Kidney (tissue), 14 donors: ENCODE measurements around the gene GPR55. TPM values are rescaled to one million over a fixed set of nuclear protein-coding genes. Genes with fewer than 3 reads are reported as not detected.

ENCODE experiments used
- DNase-seq, 5 donors: peaks; one replicate each; pipeline ENCODE4 v3.0.0-alpha.2; 2013 to 2020
- FAIRE-seq: peaks from 2 replicates; lab custom pipeline; 2012; peaks lifted over from hg19 to GRCh38; lab: Jason Lieb, UNC
- H3K27ac ChIP-seq, 2 donors: one replicate each; pipeline ENCODE4 v1.7.0; 2013; ENCODE audit warnings: low read depth in 2 of 2, low read length in 2 of 2, inconsistent platforms in 1 of 2
- H3K27me3 ChIP-seq: one replicate; pipeline ENCODE4 v1.7.1; 2013; ENCODE audit warnings: low read length, inconsistent platforms; ENCODE audit not compliant: control insufficient read depth, insufficient read depth
- H3K36me3 ChIP-seq, 3 donors: one replicate each; pipeline versions ENCODE4 v1.7.0 to v1.7.1; 2013; ENCODE audit warnings: low read length in 3 of 3, control low read depth in 1 of 3, inconsistent platforms in 1 of 3; ENCODE audit not compliant: insufficient read depth in 3 of 3, control insufficient read depth in 2 of 3
- H3K4me1 ChIP-seq, 3 donors: one replicate each; pipeline versions ENCODE4 v1.7.0 to v1.7.1; 2013; ENCODE audit warnings: low read length in 3 of 3, inconsistent platforms in 1 of 3, low read depth in 1 of 3; ENCODE audit not compliant: control insufficient read depth in 2 of 3, insufficient read depth in 2 of 3
- H3K4me3 ChIP-seq, 3 donors: one replicate each; pipeline versions ENCODE4 v1.7.0 to v1.8.1; 2013; ENCODE audit warnings: low read length in 3 of 3, control low read depth in 1 of 3, inconsistent platforms in 1 of 3
- H3K9ac ChIP-seq, 3 donors: one replicate each; pipeline versions ENCODE4 v1.7.0 to v1.7.1; 2013; ENCODE audit warnings: low read length in 3 of 3, control low read depth in 1 of 3, inconsistent platforms in 1 of 3
- H3K9me3 ChIP-seq, 3 donors: one replicate each; pipeline versions ENCODE4 v1.7.0 to v1.7.1; 2013; ENCODE audit warnings: low read length in 3 of 3, control low read depth in 1 of 3, inconsistent platforms in 1 of 3; ENCODE audit not compliant: control insufficient read depth in 2 of 3, insufficient read depth in 1 of 3
- CTCF ChIP-seq: IDR thresholded peaks from 3 replicates; pipeline ENCODE4 v1.5.1; 2012; ENCODE audit warnings: mild to moderate bottlenecking, moderate library complexity, borderline replicate concordance; ENCODE audit not compliant: insufficient read depth; ENCODE audit errors: extremely low read depth
- intact Hi-C: fragments of 100-400 bp; cut with DNase I; formaldehyde crosslinking; loops from one replicate; pipeline ENCODE4 v1.11.1; 2022
- polyA plus RNA-seq: library from polyadenylated mRNA; stranded (reverse); fragments of 350-450 nt; fragmentation: Illumina TruSeq; extraction: RNeasy Lipid Tissue Mini Kit (QIAGEN cat#74804); gene quantifications from one replicate; pipeline ENCODE4 v1.2.3, GENCODE V29; 2014; ENCODE audit warnings: low read depth, low replicate concordance; ENCODE audit not compliant: insufficient read depth
- total RNA-seq: library from RNA; stranded (reverse); fragmentation: NEBNext Ultra II Directional; extraction: Animal tissue kit (Norgen Biotek cat#: 25700); gene quantifications from one replicate; pipeline ENCODE4 v1.2.1, GENCODE V29; 2021
- donor health status: control.
- donor health status: control.
- donor health status: control.
- donor health status: control.
- donor health status: control.
- donor health status: DM: yes; HTN: yes; CAD: no.
- donor health status: Normal renal cell carcinoma (clear cell type).

The GPR55 gene
- total and polyA plus RNA-seq, 2 donors from 2014 or later: 0.69 TPM; not detected in 1

GRCh38 chr2:230915319-230915718 is 9.7 kb downstream of the GPR55 start:
- H3K27me3 ChIP-seq: no peaks in the 10 kb centered on the region
- no peak overlapping the region for H3K9ac ChIP-seq
- no peak overlapping the region for H3K4me3 ChIP-seq
- peak in 1 of 5 donors; percentile 24 for DNase-seq
- no peaks in the 10 kb centered on the region for H3K36me3 ChIP-seq
- no peak for TF ChIP-seq CTCF
- intact Hi-C loops: no loop called here
- no peak for FAIRE-seq
- H3K27ac ChIP-seq: no peak overlapping the region
- no peaks in the 10 kb centered on the region for H3K4me1 ChIP-seq
- no peaks in the 10 kb centered on the region for H3K9me3 ChIP-seq

- no peak overlapping the region for H3K27ac ChIP-seq
- no peak for FAIRE-seq
- TF ChIP-seq CTCF: no peak
- H3K9me3 ChIP-seq: no peaks in the 10 kb centered on the region
- DNase-seq: peak in 1 of 5 donors; percentile 26
- no peaks in the 10 kb centered on the region for H3K4me1 ChIP-seq
- no peaks in the 10 kb centered on the region for H3K27me3 ChIP-seq
- H3K4me3 ChIP-seq: no peak overlapping the region
- H3K9ac ChIP-seq: no peak overlapping the region
- no peaks in the 10 kb centered on the region for H3K36me3 ChIP-seq
- intact Hi-C loops: no loop called here
Observed at GRCh38 chr2:230914886-230915285, 10.2 kb downstream of the GPR55 start.

- Histone ChIP-seq H3K9me3 (no peaks in the 10 kb centered on the region), H3K36me3 (no peaks in the 10 kb centered on the region), H3K4me3 (no peak overlapping the region), H3K9ac (no peak overlapping the region), H3K27me3 (no peaks in the 10 kb centered on the region), H3K27ac (no peak overlapping the region), H3K4me1 (peaks cover 0 to under 1% (median 0%) of the 10 kb centered on the region in 3 donors)
- TF ChIP-seq CTCF: peak; percentile 25
- intact Hi-C loops: no loop called here
- peak in 4 of 5 donors; percentile 48 to 80 (median 58) for DNase-seq
- no peak for FAIRE-seq
Observed at GRCh38 chr2:230913406-230914143, 11.5 kb downstream of the GPR55 start.

- no peak for TF ChIP-seq CTCF
- H3K27ac ChIP-seq: no peak overlapping the region
- no peak overlapping the region for H3K9ac ChIP-seq
- FAIRE-seq (no peak), DNase-seq (no peak)
- peaks cover 0 to 3% (median 0%) of the 10 kb centered on the region in 3 donors for H3K4me1 ChIP-seq
- H3K4me3 ChIP-seq: no peak overlapping the region
- no peaks in the 10 kb centered on the region for H3K36me3 ChIP-seq
- intact Hi-C loops: no loop called here
- H3K27me3 ChIP-seq: no peaks in the 10 kb centered on the region
- no peaks in the 10 kb centered on the region for H3K9me3 ChIP-seq
Observed at GRCh38 chr2:230912724-230913123, 12.3 kb downstream of the GPR55 start.
